Activated T-cell treated with anti-CD3 and anti-CD28 coated beads, Interleukin-2, amount 50 U/mL, for 4 hours (primary cell): Measurements from ENCODE around the gene CFAP126. TPM values are rescaled to one million over a fixed set of nuclear protein-coding genes. Genes with fewer than 3 reads are reported as not detected.
"Not testable (repeated sequence)": the region's sequence is repeated elsewhere in the genome, so short reads cannot be mapped to it uniquely, and the experiment has no call there.

ENCODE experiments used
- ATAC-seq, 2 donors: fragments of 200-7000 bp; cut with Tn5 transposase; one replicate each; pipeline ENCODE4 v1.10.0; 2021
- DNase-seq: peaks from one replicate; pipeline ENCODE4 v3.0.0-alpha.2; 2020
- H3K27me3 Mint-ChIP-seq: one replicate; pipeline ENCODE4 v1.8.0; 2021; ENCODE audit warnings: low read depth, mixed read lengths
- H3K36me3 Mint-ChIP-seq: one replicate; pipeline ENCODE4 v1.8.0; 2022; ENCODE audit warnings: mixed read lengths; ENCODE audit not compliant: insufficient read depth
- H3K4me1 Mint-ChIP-seq: one replicate; pipeline ENCODE4 v1.8.0; 2021; ENCODE audit warnings: low read depth, mixed read lengths
- H3K4me3 Mint-ChIP-seq: one replicate; pipeline ENCODE4 v1.8.0; 2021; ENCODE audit warnings: mild to moderate bottlenecking, moderate library complexity, mixed read lengths
- H3K9me3 Mint-ChIP-seq: one replicate; pipeline ENCODE4 v1.8.0; 2021; ENCODE audit warnings: mixed read lengths
- total RNA-seq, 3 donors: library from RNA; stranded (reverse); gene quantifications; one replicate each; pipeline ENCODE4 v1.2.1, GENCODE V29; 2021

CFAP126 gene
- total RNA-seq, 3 donors from 2014 or later = not detected

DNA sequence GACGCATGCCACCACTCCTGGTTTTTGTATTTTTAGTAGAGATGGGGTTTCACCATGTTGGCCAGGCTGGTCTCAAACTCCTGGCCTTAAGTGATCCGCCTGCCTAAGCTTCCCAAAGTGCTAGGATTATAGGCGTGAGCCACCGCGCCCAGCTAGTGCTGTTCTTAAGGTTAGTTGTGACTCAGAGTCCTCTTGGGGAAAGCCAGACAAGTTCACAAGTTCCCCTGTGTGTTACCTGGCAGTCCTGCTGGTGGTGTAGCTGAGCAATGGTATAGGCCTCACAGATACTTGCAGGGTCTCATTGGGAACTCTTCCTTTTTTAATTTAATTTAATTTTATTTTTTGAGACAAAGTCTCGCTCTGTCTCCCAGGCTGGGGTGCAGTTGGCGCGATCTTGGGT lies 10.6 kb downstream of the CFAP126 start:
- no peak for DNase-seq
- H3K9me3 Mint-ChIP-seq = no peaks in the 10 kb centered on the region

DNA sequence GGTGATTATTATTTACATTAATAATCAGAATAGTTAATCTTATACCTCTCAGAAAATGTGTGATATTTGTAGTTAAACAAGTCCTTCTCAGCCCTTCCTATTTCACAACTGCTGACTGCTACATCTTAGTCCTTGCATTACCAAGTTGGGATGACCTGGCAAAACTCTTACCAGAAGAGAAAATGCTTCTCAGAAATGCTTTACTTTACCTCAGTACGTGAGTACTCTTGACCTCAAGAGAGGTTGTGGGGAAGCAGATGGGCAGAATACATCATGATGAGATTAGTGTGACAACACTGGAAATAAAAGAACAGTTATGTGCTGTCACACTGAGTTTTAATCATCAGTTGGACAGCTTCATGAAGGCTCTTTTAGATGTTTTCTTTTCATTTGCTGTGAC lies 16.2 kb downstream of the CFAP126 start:
- Mint-ChIP-seq H3K4me3 (no peak overlapping the region), H3K4me1 (no peaks in the 10 kb centered on the region), H3K27me3 (no peaks in the 10 kb centered on the region), H3K9me3 (no peaks in the 10 kb centered on the region), H3K36me3 (peaks cover 11% of the 10 kb centered on the region)
- ATAC-seq (no peak), DNase-seq (no peak)

More for the DNA sequence above, 10.6 kb downstream of the CFAP126 start:
- no peak for ATAC-seq
- no peaks in the 10 kb centered on the region for H3K27me3 Mint-ChIP-seq
- no peak overlapping the region for H3K4me3 Mint-ChIP-seq
- H3K36me3 Mint-ChIP-seq = peaks cover 17% of the 10 kb centered on the region
- peaks cover 7% of the 10 kb centered on the region for H3K4me1 Mint-ChIP-seq

DNA sequence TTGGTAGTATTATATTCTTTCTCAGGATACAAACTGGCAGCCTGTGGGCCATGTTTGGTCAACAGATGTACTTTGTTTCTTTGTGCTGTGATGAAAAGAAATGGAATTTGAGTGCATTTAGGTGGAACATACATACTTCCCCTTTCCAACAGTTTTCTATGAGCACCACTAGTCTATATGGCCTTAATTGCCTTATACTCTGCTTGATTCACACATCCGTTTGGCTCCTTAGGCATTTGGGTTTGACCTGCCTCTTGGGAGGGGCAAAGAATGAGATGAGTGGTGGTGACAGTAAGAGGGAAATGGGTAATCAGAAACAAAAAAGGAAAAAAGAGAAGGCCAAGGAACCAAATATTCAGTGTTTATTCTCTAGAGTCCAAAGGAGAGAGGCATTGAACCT lies 17.0 kb downstream of the CFAP126 start:
- Mint-ChIP-seq H3K4me1 (no peaks in the 10 kb centered on the region), H3K9me3 (no peaks in the 10 kb centered on the region), H3K4me3 (no peak overlapping the region), H3K27me3 (no peaks in the 10 kb centered on the region), H3K36me3 (peaks cover 8% of the 10 kb centered on the region)
- DNase-seq (no peak), ATAC-seq (no peak)

GRCh38 chr1:161342821-161343220 lies 24.9 kb downstream of the CFAP126 start:
- ATAC-seq (no peak), DNase-seq (no peak)
- no peak overlapping the region for H3K4me3 Mint-ChIP-seq
- no peaks in the 10 kb centered on the region for H3K4me1 Mint-ChIP-seq
- no peaks in the 10 kb centered on the region for H3K27me3 Mint-ChIP-seq
- no peaks in the 10 kb centered on the region for H3K9me3 Mint-ChIP-seq
- peaks cover 38% of the 10 kb centered on the region for H3K36me3 Mint-ChIP-seq

DNA sequence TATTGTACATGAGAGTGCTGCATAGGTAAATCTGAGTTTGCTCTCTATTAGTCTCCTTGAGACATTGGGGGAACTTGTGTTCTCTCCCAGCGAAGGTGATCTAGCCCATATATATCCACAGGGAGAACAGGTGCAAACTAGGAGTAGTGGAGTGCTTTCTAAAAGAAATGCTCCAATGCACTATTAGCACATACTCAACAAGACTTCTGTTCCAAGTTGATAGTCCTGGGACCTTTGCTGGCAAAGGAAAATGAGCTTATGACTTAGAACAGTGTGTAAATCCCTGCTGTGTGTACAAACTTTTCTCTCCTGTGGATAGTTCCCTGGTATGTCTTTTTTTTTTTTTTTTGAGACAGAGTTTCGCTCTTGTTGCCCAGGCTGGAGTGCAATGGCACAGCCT lies 25.5 kb downstream of the CFAP126 start:
- H3K36me3 Mint-ChIP-seq = peaks cover 38% of the 10 kb centered on the region

DNA sequence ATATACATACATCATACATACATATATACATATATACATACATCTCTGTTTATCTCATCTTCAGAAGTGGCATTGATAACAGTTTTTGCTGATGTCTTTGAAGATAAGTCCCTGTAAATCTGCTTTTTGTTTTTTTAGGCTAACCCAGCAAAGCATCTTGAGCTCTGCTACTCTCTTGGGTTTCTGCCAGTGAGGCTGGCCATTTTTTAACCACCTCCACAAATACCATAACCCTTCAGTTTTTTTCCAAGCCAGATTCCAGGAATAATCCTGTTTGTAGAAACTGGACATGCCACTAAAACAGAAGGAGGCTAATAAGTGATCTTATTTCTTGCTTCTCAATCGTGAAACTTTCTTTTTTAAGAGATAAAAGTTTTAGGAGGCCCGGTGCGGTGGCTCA lies 31.9 kb downstream of the CFAP126 start:
- H3K36me3 Mint-ChIP-seq = peaks cover 33% of the 10 kb centered on the region
- no peak overlapping the region for H3K4me3 Mint-ChIP-seq
- DNase-seq (no peak), ATAC-seq (no peak)
- no peaks in the 10 kb centered on the region for H3K9me3 Mint-ChIP-seq
- H3K27me3 Mint-ChIP-seq = no peaks in the 10 kb centered on the region
- no peaks in the 10 kb centered on the region for H3K4me1 Mint-ChIP-seq

More for the DNA sequence above, 25.5 kb downstream of the CFAP126 start:
- Mint-ChIP-seq H3K27me3 (no peaks in the 10 kb centered on the region), H3K4me1 (no peaks in the 10 kb centered on the region), H3K4me3 (no peak overlapping the region), H3K9me3 (no peaks in the 10 kb centered on the region)
- DNase-seq (no peak), ATAC-seq (no peak)

GRCh38 chr1:161333166-161333565 lies 34.5 kb downstream of the CFAP126 start:
- Mint-ChIP-seq H3K4me1 (no peaks in the 10 kb centered on the region), H3K27me3 (no peaks in the 10 kb centered on the region), H3K9me3 (no peaks in the 10 kb centered on the region), H3K4me3 (no peak overlapping the region), H3K36me3 (peaks cover 38% of the 10 kb centered on the region)
- DNase-seq (no peak), ATAC-seq (no peak)

DNA sequence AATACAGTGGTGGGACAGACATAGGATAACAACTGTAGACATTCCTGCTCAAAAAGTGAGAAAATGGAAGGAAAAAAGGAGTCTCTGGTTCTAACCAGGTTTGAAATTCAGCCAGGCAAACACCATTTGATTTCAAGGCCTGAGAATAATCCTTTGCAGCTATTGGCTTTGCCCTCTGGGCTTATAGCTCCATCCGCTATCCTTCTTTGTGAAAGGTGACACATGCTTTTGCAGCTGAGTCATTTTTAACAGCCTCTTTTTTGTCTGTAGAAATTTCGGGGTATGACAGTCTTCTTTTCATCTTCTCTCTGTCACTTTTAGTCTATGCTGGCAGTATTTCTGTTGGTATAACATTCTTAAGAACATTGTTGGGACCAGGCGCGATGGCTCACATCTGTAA lies 37.3 kb downstream of the CFAP126 start:
- Mint-ChIP-seq H3K9me3 (no peaks in the 10 kb centered on the region), H3K4me3 (no peak overlapping the region), H3K4me1 (no peaks in the 10 kb centered on the region), H3K36me3 (peaks cover 44% of the 10 kb centered on the region), H3K27me3 (no peaks in the 10 kb centered on the region)
- DNase-seq (no peak), ATAC-seq (no peak)

- no peak for ATAC-seq
- peaks cover 4% of the 10 kb centered on the region for H3K4me1 Mint-ChIP-seq
Measured at GRCh38 chr1:161324020-161324419, 43.7 kb downstream of the CFAP126 start.

GRCh38 chr1:161315841-161316674 lies 51.6 kb downstream of the CFAP126 start:
- H3K4me1 Mint-ChIP-seq = peaks cover 18% of the 10 kb centered on the region
- not testable (repeated sequence) for H3K36me3 Mint-ChIP-seq, H3K9me3 Mint-ChIP-seq, ATAC-seq, H3K27me3 Mint-ChIP-seq, DNase-seq
- peak overlapping the region; percentile 95 for H3K4me3 Mint-ChIP-seq

More at GRCh38 chr1:161324020-161324419, 43.7 kb downstream of the CFAP126 start:
- Mint-ChIP-seq H3K36me3 (peaks cover 18% of the 10 kb centered on the region), H3K9me3 (no peaks in the 10 kb centered on the region), H3K27me3 (no peaks in the 10 kb centered on the region), H3K4me3 (no peak overlapping the region)
- DNase-seq = no peak

Other genes with a start within 250 kb of the CFAP126 start
- gene PFDN2, start 249.8 kb downstream of the CFAP126 start, total RNA-seq = 100 to 1,000 TPM; 231 to 238 (median 235) TPM
- gene NIT1, start 249.8 kb downstream of the CFAP126 start, total RNA-seq = 10 to 100 TPM; 41.4 to 51.8 (median 42.2) TPM
- gene DEDD, start 235.2 kb downstream of the CFAP126 start, total RNA-seq = 10 to 100 TPM; 50.7 to 56.7 (median 51.2) TPM
- 10 to 100 TPM; 87.5 to 98.8 (median 92.8) TPM for gene UFC1, start 213.9 kb downstream of the CFAP126 start, total RNA-seq
- 10 to 100 TPM; 25.0 to 28.3 (median 27.4) TPM for gene USP21, start 208.4 kb downstream of the CFAP126 start, total RNA-seq
- 10 to 100 TPM; 10.0 to 13.8 (median 12.8) TPM for gene PPOX, start 201.4 kb downstream of the CFAP126 start, total RNA-seq
- gene B4GALT3, start 190.4 kb downstream of the CFAP126 start, total RNA-seq = 10 to 100 TPM; 73.9 to 76.3 (median 75.9) TPM
- 1 to 10 TPM in 1 of 3 donors, under 1 TPM in 2; 0.34 to 1.1 (median 0.63) TPM for gene ADAMTS4, start 168.8 kb downstream of the CFAP126 start, total RNA-seq
- 10 to 100 TPM; 70.7 to 80.5 (median 73.2) TPM for gene NDUFS2, start 165.5 kb downstream of the CFAP126 start, total RNA-seq
- 1 to 10 TPM in 1 of 3 donors, under 1 TPM in 1, not detected in 1; 0.83 to 1.4 TPM for gene FCER1G, start 152.6 kb downstream of the CFAP126 start, total RNA-seq
- 1 to 10 TPM; 1.1 to 2.0 (median 2.0) TPM for gene APOA2, start 144.2 kb downstream of the CFAP126 start, total RNA-seq
- 10 to 100 TPM; 23.8 to 29.8 (median 25.5) TPM for gene TOMM40L, start 141.8 kb downstream of the CFAP126 start, total RNA-seq
- under 1 TPM in 1 of 3 donors, not detected in 2; 0.46 TPM for gene NR1I3, start 129.7 kb downstream of the CFAP126 start, total RNA-seq
- gene PCP4L1, start 109.1 kb downstream of the CFAP126 start, total RNA-seq = not detected
- 1 to 10 TPM in 2 of 3 donors, under 1 TPM in 1; 0.83 to 2.0 (median 1.1) TPM for gene MPZ, start 57.9 kb downstream of the CFAP126 start, total RNA-seq
- gene SDHC, start 53.5 kb downstream of the CFAP126 start, total RNA-seq = 100 to 1,000 TPM; 179 to 202 (median 186) TPM
- gene FCGR2A, start 137.6 kb upstream of the CFAP126 start, total RNA-seq = under 1 TPM; 0.29 to 0.86 (median 0.38) TPM
- gene HSPA6, start 156.7 kb upstream of the CFAP126 start, total RNA-seq = 1 to 10 TPM in 2 of 3 donors, under 1 TPM in 1; 0.82 to 3.8 (median 1.9) TPM
- gene FCGR3A, start 181.9 kb upstream of the CFAP126 start, total RNA-seq = under 1 TPM; 0.40 to 0.87 (median 0.61) TPM